Esophagus squamous epithelium (tissue), 5 donors: ENCODE measurements around the gene SLC26A4. TPM values are rescaled to one million over a fixed set of nuclear protein-coding genes. Genes with fewer than 3 reads are reported as not detected.

Source experiments
- DNase-seq: peaks from one replicate; lab custom pipeline; 2025; lab: John Stamatoyannopoulos, UW
- H3K27ac ChIP-seq, 4 donors: fragments of 200-600 bp; sonication (generic); one replicate each; pipeline ENCODE4 v1.5.1; 2016 to 2019; ENCODE audit warnings: mild to moderate bottlenecking in 1 of 4
- H3K27me3 ChIP-seq, 4 donors: fragments of 200-600 bp; sonication (generic); 1 replicate in 3 of 4; 2 replicates in 1 of 4; pipeline versions ENCODE4 v1.5.1 to v1.6.0; 2017 to 2021; ENCODE audit warnings: antibody characterized with exemption in 1 of 4
- H3K36me3 ChIP-seq, 3 donors: fragments of 200-600 bp; sonication (generic); one replicate each; pipeline ENCODE4 v1.5.1; 2016 to 2019
- H3K4me1 ChIP-seq, 3 donors: fragments of 200-600 bp; sonication (generic); one replicate each; pipeline ENCODE4 v1.5.1; 2017 to 2019
- H3K4me3 ChIP-seq, 4 donors: fragments of 200-600 bp; sonication (generic); 1 replicate in 3 of 4; 2 replicates in 1 of 4; pipeline ENCODE4 v1.5.1; 2016 to 2019; ENCODE audit warnings: mild to moderate bottlenecking in 2 of 4, moderate library complexity in 1 of 4
- H3K9me3 ChIP-seq, 3 donors: fragments of 200-600 bp; sonication (generic); one replicate each; pipeline ENCODE4 v1.5.1; 2016 to 2019
- POLR2A ChIP-seq, 4 donors: fragments of 450-650 bp; IDR thresholded peaks; one replicate each; pipeline ENCODE4 v1.6.1; 2017; ENCODE audit warnings: antibody characterized with exemption in 4 of 4, mild to moderate bottlenecking in 4 of 4, moderate library complexity in 3 of 4
- WGBS, 2 donors: methylation state at CpG; one replicate each; pipeline ENCODE4 v1.1.5; 2018; 5-methylcytosine and 5-hydroxymethylcytosine counted together
- intact Hi-C: fragments of 100-400 bp; cut with DNase I; formaldehyde crosslinking; loops from one replicate; pipeline ENCODE4 v1.15.0; 2022
- total RNA-seq, 4 donors: library from RNA; depleted of rRNA; stranded (reverse); fragments of >200 nt; gene quantifications; one replicate each; pipeline ENCODE4 v1.1.0, GENCODE V29; 2016
- TF ChIP-seq, protein P1 (sequence below), 6 experiments: fragments of 450-650 bp in 4 of 6; fragments of 200-600 bp in 2 of 6; sonication (generic) in 2 of 6; IDR thresholded peaks; one replicate each; pipeline ENCODE4 v1.5.1; 2016 to 2019; ENCODE audit warnings: antibody characterized with exemption in 6 of 6, mild to moderate bottlenecking in 4 of 6, moderate library complexity in 4 of 6
- donor health status: DM: yes; HTN: yes; CAD: no.

Gene SLC26A4
- total RNA-seq, 4 donors from 2014 or later, result 0.13 to 1.2 (median 0.19) TPM

DNA sequence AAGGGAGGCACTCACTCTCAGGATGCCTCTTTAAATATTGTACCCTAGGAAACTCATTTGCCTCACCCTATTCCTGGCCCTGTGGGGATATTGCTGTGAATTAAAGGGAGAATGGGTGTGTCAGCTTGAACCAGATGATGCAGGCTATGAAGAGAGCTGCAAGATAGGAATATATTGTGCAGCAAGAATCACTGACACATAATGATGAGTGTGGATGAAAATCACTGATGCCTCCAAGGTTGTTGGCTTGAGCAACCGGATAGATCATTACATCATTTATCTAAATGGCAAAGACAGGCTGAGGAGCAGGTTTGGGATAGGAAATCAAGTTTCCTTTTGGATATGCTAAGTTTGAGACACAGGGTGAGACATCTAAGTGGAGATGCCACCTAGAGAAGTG lies 6.2 kb downstream of the SLC26A4 start:
- DNase-seq, result no peak
- H3K4me3 ChIP-seq, result no peak overlapping the region
- H3K27ac ChIP-seq, result no peak overlapping the region
- TF ChIP-seq POLR2A (IDR thresholded peaks at IDR 0.05), result no peak
- TF ChIP-seq, protein P1, sequence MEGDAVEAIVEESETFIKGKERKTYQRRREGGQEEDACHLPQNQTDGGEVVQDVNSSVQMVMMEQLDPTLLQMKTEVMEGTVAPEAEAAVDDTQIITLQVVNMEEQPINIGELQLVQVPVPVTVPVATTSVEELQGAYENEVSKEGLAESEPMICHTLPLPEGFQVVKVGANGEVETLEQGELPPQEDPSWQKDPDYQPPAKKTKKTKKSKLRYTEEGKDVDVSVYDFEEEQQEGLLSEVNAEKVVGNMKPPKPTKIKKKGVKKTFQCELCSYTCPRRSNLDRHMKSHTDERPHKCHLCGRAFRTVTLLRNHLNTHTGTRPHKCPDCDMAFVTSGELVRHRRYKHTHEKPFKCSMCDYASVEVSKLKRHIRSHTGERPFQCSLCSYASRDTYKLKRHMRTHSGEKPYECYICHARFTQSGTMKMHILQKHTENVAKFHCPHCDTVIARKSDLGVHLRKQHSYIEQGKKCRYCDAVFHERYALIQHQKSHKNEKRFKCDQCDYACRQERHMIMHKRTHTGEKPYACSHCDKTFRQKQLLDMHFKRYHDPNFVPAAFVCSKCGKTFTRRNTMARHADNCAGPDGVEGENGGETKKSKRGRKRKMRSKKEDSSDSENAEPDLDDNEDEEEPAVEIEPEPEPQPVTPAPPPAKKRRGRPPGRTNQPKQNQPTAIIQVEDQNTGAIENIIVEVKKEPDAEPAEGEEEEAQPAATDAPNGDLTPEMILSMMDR (IDR thresholded peaks at IDR 0.05), result no peak
- H3K36me3 ChIP-seq, result no peaks in the 10 kb centered on the region
- intact Hi-C loops, result no loop called here
- H3K9me3 ChIP-seq, result no peaks in the 10 kb centered on the region
- peaks cover 3 to 37% (median 5%) of the 10 kb centered on the region in 4 donors for H3K27me3 ChIP-seq
- WGBS, 2 donors, result 33 to 45% methylated on average over 1 of the region's 1 CpG
- H3K4me1 ChIP-seq, result peaks cover 0 to 4% (median 2%) of the 10 kb centered on the region in 3 donors

DNA sequence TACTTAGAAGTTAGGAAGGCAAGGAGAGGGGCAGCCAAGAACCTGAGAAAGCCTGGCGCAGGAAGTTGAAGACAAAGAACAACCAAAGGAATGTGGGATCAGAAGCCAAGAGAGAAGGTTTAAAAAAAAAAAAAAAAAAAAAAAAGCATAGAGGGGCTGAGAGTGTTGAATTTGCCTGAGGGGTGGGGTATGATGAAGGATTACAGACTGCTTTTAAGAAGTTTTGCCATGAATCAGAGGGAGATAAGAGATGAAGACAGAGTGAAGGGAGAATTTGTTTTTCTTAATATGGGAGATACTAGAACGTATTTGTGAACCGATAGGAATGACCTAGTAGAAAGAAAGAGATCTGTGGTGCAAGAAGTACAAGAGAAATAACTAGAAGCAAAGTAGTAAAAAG lies 6.7 kb downstream of the SLC26A4 start:
- no peak for TF ChIP-seq POLR2A (IDR thresholded peaks at IDR 0.05)
- TF ChIP-seq, protein P1 (IDR thresholded peaks at IDR 0.05), result no peak
- no peaks in the 10 kb centered on the region for H3K4me1 ChIP-seq
- H3K27ac ChIP-seq, result no peak overlapping the region
- no peaks in the 10 kb centered on the region for H3K36me3 ChIP-seq
- intact Hi-C loops, result no loop called here
- DNase-seq, result no peak
- WGBS, 2 donors, result 59 to 70% methylated on average over 3 of the region's 3 CpGs
- peaks cover 0 to 32% (median 1%) of the 10 kb centered on the region in 4 donors for H3K27me3 ChIP-seq
- H3K4me3 ChIP-seq, result no peak overlapping the region
- no peaks in the 10 kb centered on the region for H3K9me3 ChIP-seq

DNA sequence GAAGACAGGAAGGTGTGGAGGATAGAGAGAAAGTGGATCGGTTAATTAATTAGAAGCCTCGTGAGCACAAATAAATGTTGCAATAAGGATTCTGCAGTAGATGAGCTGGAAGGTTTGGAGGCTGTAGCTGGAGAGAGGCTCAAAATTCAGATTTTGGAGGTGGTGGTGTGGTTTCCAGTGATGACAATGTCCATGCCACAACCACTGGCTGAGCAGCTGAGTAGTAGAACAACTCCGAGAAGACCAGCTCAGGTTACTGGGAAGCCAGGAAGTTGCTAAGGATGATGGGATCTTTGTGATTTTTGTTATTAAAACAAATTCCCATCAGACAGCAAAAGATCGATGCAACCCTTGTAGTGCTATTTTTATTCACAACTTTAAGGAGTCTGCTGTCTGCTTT lies 7.7 kb downstream of the SLC26A4 start:
- no peaks in the 10 kb centered on the region for H3K4me1 ChIP-seq
- no peak for DNase-seq
- peaks cover 0 to 22% (median 0%) of the 10 kb centered on the region in 4 donors for H3K27me3 ChIP-seq
- no peaks in the 10 kb centered on the region for H3K36me3 ChIP-seq
- no peak overlapping the region for H3K27ac ChIP-seq
- H3K9me3 ChIP-seq, result no peaks in the 10 kb centered on the region
- intact Hi-C loops, result no loop called here
- no peak overlapping the region for H3K4me3 ChIP-seq
- WGBS, 2 donors, result 83 to 86% methylated on average over 4 of the region's 4 CpGs
- TF ChIP-seq POLR2A (IDR thresholded peaks at IDR 0.05), result no peak
- TF ChIP-seq, protein P1 (IDR thresholded peaks at IDR 0.05), result no peak

DNA sequence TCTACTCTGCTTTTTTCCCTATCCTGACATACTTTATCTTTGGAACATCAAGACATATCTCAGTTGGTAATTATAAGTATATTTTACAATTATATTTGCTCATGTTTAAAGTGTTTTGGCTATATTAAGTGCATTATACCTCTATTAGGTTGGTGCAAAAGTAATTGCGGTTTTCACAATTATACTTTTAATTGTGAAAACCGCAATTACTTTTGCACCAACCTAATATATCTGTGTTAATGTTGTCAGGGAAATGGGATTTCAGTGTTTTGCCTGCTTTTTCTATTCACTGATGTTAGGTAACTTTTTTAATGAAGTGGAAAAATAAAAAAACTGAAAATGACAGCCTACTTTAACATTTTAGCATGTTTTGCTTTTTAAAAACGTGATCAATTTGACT lies 11.6 kb downstream of the SLC26A4 start:
- no peak for TF ChIP-seq POLR2A (IDR thresholded peaks at IDR 0.05)
- TF ChIP-seq, protein P1 (IDR thresholded peaks at IDR 0.05), result no peak
- no peak overlapping the region for H3K27ac ChIP-seq
- H3K9me3 ChIP-seq, result no peaks in the 10 kb centered on the region
- no peak overlapping the region for H3K4me3 ChIP-seq
- H3K4me1 ChIP-seq, result no peaks in the 10 kb centered on the region
- no peaks in the 10 kb centered on the region for H3K36me3 ChIP-seq
- intact Hi-C loops, result no loop called here
- no peak for DNase-seq
- peaks cover 0 to 4% (median 0%) of the 10 kb centered on the region in 4 donors for H3K27me3 ChIP-seq
- 91% methylated on average over 3 of the region's 3 CpGs for WGBS, 2 donors

DNA sequence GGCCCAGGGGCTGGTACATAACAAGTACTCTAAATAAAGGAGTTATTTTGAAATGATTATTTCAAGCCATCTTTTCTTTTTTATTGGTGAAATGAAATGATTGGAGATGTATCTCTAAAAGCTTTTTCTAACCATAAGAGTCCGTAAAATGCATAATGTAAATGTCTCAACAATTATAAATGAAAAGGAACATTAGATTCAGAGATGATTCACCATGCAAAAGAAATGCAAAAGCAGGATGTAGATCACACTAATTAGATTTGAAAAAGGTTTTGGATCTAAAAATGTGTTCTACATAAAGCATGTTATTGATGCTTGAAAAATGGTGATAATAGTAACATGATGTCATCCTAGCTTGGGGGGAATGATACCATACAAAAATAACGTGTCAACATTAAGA lies 15.6 kb downstream of the SLC26A4 start:
- no peaks in the 10 kb centered on the region for H3K9me3 ChIP-seq
- TF ChIP-seq, protein P1 (IDR thresholded peaks at IDR 0.05), result no peak
- no peak for TF ChIP-seq POLR2A (IDR thresholded peaks at IDR 0.05)
- no peak overlapping the region for H3K27ac ChIP-seq
- no peaks in the 10 kb centered on the region for H3K27me3 ChIP-seq
- H3K4me3 ChIP-seq, result no peak overlapping the region
- intact Hi-C loops, result no loop called here
- WGBS, 2 donors, result 67 to 72% methylated on average over 2 of the region's 2 CpGs
- no peaks in the 10 kb centered on the region for H3K36me3 ChIP-seq
- DNase-seq, result no peak
- H3K4me1 ChIP-seq, result no peaks in the 10 kb centered on the region
